CD14-positive monocyte (primary cell): ENCODE measurements around the gene CFAP92. TPM values are rescaled to one million over a fixed set of nuclear protein-coding genes. Genes with fewer than 3 reads are reported as not detected.

Experiments
- DNase-seq, 3 donors: peaks; one replicate each; pipeline ENCODE4 v3.0.0-alpha.2; 2011 to 2022
- H2AFZ ChIP-seq: 2 replicates; pipeline ENCODE4 v1.6.0; 2012; ENCODE audit warnings: mild to moderate bottlenecking, low read depth, low read length, inconsistent platforms; ENCODE audit not compliant: insufficient read depth, poor library complexity, severe bottlenecking
- H3K27ac ChIP-seq, 2 donors: 1 replicate in 1 of 2; 2 replicates in 1 of 2; pipeline ENCODE4 v1.5.1; 2012 to 2013; ENCODE audit warnings: low read length in 2 of 2, control low read depth in 1 of 2, inconsistent platforms in 1 of 2, low read depth in 1 of 2, mild to moderate bottlenecking in 1 of 2
- H3K27me3 ChIP-seq, 2 donors: one replicate each; pipeline versions ENCODE4 v1.6.0 to v1.6.1; 2011 to 2013; ENCODE audit warnings: low read length in 2 of 2; ENCODE audit not compliant: control insufficient read depth in 2 of 2, insufficient read depth in 2 of 2
- H3K36me3 ChIP-seq, 2 donors: replicated peaks in 1 of 2; 1 replicate in 1 of 2; 2 replicates in 1 of 2; pipeline versions ENCODE4 v1.5.1 to v1.6.1; 2012 to 2013; ENCODE audit warnings: low read length in 2 of 2, control low read depth in 1 of 2, inconsistent platforms in 1 of 2, mild to moderate bottlenecking in 1 of 2; ENCODE audit not compliant: insufficient read depth in 2 of 2, control insufficient read depth in 1 of 2
- H3K4me1 ChIP-seq, 2 donors: 1 replicate in 1 of 2; 2 replicates in 1 of 2; pipeline versions ENCODE4 v1.5.1 to v1.6.1; 2012 to 2013; ENCODE audit warnings: low read length in 2 of 2, control low read depth in 1 of 2, inconsistent platforms in 1 of 2, mild to moderate bottlenecking in 1 of 2, moderate library complexity in 1 of 2; ENCODE audit not compliant: insufficient read depth in 2 of 2, control insufficient read depth in 1 of 2
- H3K4me2 ChIP-seq: replicated peaks from 2 replicates; pipeline ENCODE3; 2012; ENCODE audit warnings: low read length, moderate library complexity, mild to moderate bottlenecking; ENCODE audit not compliant: poor library complexity, severe bottlenecking; ENCODE audit errors: extremely low read depth
- H3K4me3 ChIP-seq, 3 experiments: fragments of 200-600 bp in 1 of 3; sonication (generic) in 1 of 3; replicated peaks in 1 of 3; 1 replicate in 2 of 3; 2 replicates in 1 of 3; pipeline ENCODE4 v1.5.1; 2011 to 2013; ENCODE audit warnings: low read length in 3 of 3, mild to moderate bottlenecking in 3 of 3, control low read depth in 2 of 3, low read depth in 2 of 3, inconsistent platforms in 1 of 3, moderate library complexity in 1 of 3
- H3K79me2 ChIP-seq: 2 replicates; pipeline ENCODE4 v1.6.0; 2012; ENCODE audit warnings: mild to moderate bottlenecking, control low read depth, inconsistent platforms, low read length, moderate library complexity; ENCODE audit not compliant: insufficient read depth
- H3K9ac ChIP-seq: 2 replicates; pipeline ENCODE4 v1.6.0; 2017; ENCODE audit warnings: low read length, mild to moderate bottlenecking; ENCODE audit not compliant: insufficient read depth, poor library complexity, severe bottlenecking
- H3K9me3 ChIP-seq, 2 donors: replicated peaks in 1 of 2; 1 replicate in 1 of 2; 2 replicates in 1 of 2; pipeline versions ENCODE4 v1.5.1 to v1.6.1; 2012 to 2013; ENCODE audit warnings: low read length in 2 of 2, control low read depth in 1 of 2; ENCODE audit not compliant: control insufficient read depth in 1 of 2, insufficient read depth in 1 of 2
- H4K20me1 ChIP-seq: 2 replicates; pipeline ENCODE4 v1.6.0; 2012; ENCODE audit warnings: mild to moderate bottlenecking, low read length, control low read depth, moderate library complexity; ENCODE audit not compliant: insufficient read depth
- H3K27ac Mint-ChIP-seq, 7 donors: one replicate each; pipeline ENCODE4 v1.8.0; 2020; ENCODE audit warnings: mild to moderate bottlenecking in 7 of 7, mixed read lengths in 7 of 7, moderate library complexity in 6 of 7, inconsistent platforms in 2 of 7
- H3K27me3 Mint-ChIP-seq, 3 donors: one replicate each; pipeline ENCODE4 v1.8.0; 2021 to 2022; ENCODE audit warnings: low read depth in 3 of 3, mild to moderate bottlenecking in 3 of 3, mixed read lengths in 3 of 3, moderate library complexity in 3 of 3, inconsistent platforms in 1 of 3
- H3K36me3 Mint-ChIP-seq, 2 donors: one replicate each; pipeline ENCODE4 v1.8.0; 2020; ENCODE audit warnings: mixed read lengths in 2 of 2, inconsistent platforms in 1 of 2, mild to moderate bottlenecking in 1 of 2
- H3K4me1 Mint-ChIP-seq: one replicate; pipeline ENCODE4 v1.8.0; 2020; ENCODE audit warnings: mild to moderate bottlenecking, mixed read lengths
- H3K4me3 Mint-ChIP-seq, 2 donors: one replicate each; pipeline ENCODE4 v1.8.0; 2020; ENCODE audit warnings: mild to moderate bottlenecking in 2 of 2, mixed read lengths in 2 of 2, moderate library complexity in 1 of 2
- H3K9me3 Mint-ChIP-seq, 7 donors: one replicate each; pipeline ENCODE4 v1.8.0; 2020 to 2022; ENCODE audit warnings: mixed read lengths in 7 of 7, mild to moderate bottlenecking in 6 of 7, moderate library complexity in 6 of 7, inconsistent platforms in 2 of 7
- CTCF ChIP-seq: fragments of 200-600 bp; IDR thresholded peaks from one replicate; pipeline ENCODE4 v1.8.0; 2022; ENCODE audit warnings: antibody characterized with exemption, mild to moderate bottlenecking
- WGBS: methylation state at CpG from one replicate; pipeline ENCODE4 v1.1.5; 2013; ENCODE audit warnings: missing lambda C conversion rate; ENCODE audit not compliant: insufficient coverage; 5-methylcytosine and 5-hydroxymethylcytosine counted together
- intact Hi-C, 2 donors: fragments of 100-400 bp; cut with micrococcal nuclease; formaldehyde crosslinking; loops; one replicate each; pipeline versions ENCODE4 v1.15.0 to v1.15.1; 2023
- polyA plus RNA-seq, 3 donors: library from polyadenylated mRNA; depleted of rRNA in 1 of 3; unstranded in 2 of 3; stranded (reverse) in 1 of 3; fragments of 300-500 nt in 2 of 3; fragments of >200 nt in 1 of 3; fragmentation: Illumina TruSeq in 2 of 3; gene quantifications; 1 replicate in 2 of 3; 2 replicates in 1 of 3; pipeline ENCODE4 v1.2.3, GENCODE V29; 2012 to 2021

CFAP92 gene
- polyA plus RNA-seq, 3 donors = 0.12 to 0.50 (median 0.19) TPM

- Histone ChIP-seq H3K4me1 (peaks cover 6 to 15% of the 10 kb centered on the region in 2 donors), H3K36me3 (no peaks in the 10 kb centered on the region), H3K27ac (no peak overlapping the region)
These were observed 13.0 kb upstream of the CFAP92 start for GRCh38 chr3:129006864-129007263.

GRCh38 chr3:129005526-129006303 lies 11.8 kb upstream of the CFAP92 start:
- Histone ChIP-seq H3K4me3 (no peak overlapping the region), H2AFZ (peak overlapping the region; percentile 13), H3K36me3 (no peaks in the 10 kb centered on the region), H3K4me2 (no peak overlapping the region), H3K27me3 (peaks cover 29 to 35% of the 10 kb centered on the region in 2 donors), H3K79me2 (no peaks in the 10 kb centered on the region), H3K27ac (no peak overlapping the region), H3K4me1 (peaks cover 9 to 26% of the 10 kb centered on the region in 2 donors), H3K9ac (no peak overlapping the region), H4K20me1 (no peaks in the 10 kb centered on the region), H3K9me3 (peaks cover 3 to 19% of the 10 kb centered on the region in 2 donors)
- Mint-ChIP-seq H3K4me1 (peaks cover 15% of the 10 kb centered on the region), H3K36me3 (no peaks in the 10 kb centered on the region), H3K4me3 (no peak overlapping the region), H3K9me3 (peaks cover 0 to 12% (median 5%) of the 10 kb centered on the region in 7 donors), H3K27ac (no peak overlapping the region), H3K27me3 (peaks cover 34 to 43% (median 36%) of the 10 kb centered on the region in 3 donors)
- WGBS = 95% methylated on average over 4 of the region's 4 CpGs
- no peak for DNase-seq
- intact Hi-C loops = no loop called here
- TF ChIP-seq CTCF = no peak

More at GRCh38 chr3:129006864-129007263, 13.0 kb upstream of the CFAP92 start:
- Mint-ChIP-seq H3K4me3 (no peak overlapping the region), H3K4me1 (peaks cover 15% of the 10 kb centered on the region), H3K27ac (no peak overlapping the region), H3K9me3 (peaks cover 0 to 10% (median 5%) of the 10 kb centered on the region in 7 donors), H3K27me3 (peaks cover 26 to 31% (median 30%) of the 10 kb centered on the region in 3 donors), H3K36me3 (no peaks in the 10 kb centered on the region)
- Histone ChIP-seq H3K9me3 (peaks cover 3 to 15% of the 10 kb centered on the region in 2 donors), H3K79me2 (no peaks in the 10 kb centered on the region), H3K27me3 (peaks cover 21 to 26% of the 10 kb centered on the region in 2 donors), H4K20me1 (no peaks in the 10 kb centered on the region), H3K4me2 (no peak overlapping the region), H3K9ac (no peak overlapping the region), H2AFZ (no peak overlapping the region), H3K4me3 (no peak overlapping the region)
- 72% methylated on average over 3 of the region's 3 CpGs for WGBS
- no peak for TF ChIP-seq CTCF
- no peak for DNase-seq
- intact Hi-C loops = no loop called here
